Spinal cord (tissue), 10 donors: Measurements from ENCODE around the gene ISG20L2. TPM values are rescaled to one million over a fixed set of nuclear protein-coding genes. Genes with fewer than 3 reads are reported as not detected.

Experiments
- DNase-seq, 6 donors: peaks; one replicate each; pipeline versions ENCODE4 v3.0.0 to v3.0.0-alpha.2; 2013 to 2015; ENCODE audit warnings: low spot score in 6 of 6, low read depth in 4 of 6
- H3K27ac ChIP-seq: one replicate; pipeline ENCODE4 v1.5.1; 2013; ENCODE audit warnings: low read depth, low read length, control low read depth
- H3K27me3 ChIP-seq: one replicate; pipeline ENCODE4 v1.6.1; 2013; ENCODE audit warnings: low read length; ENCODE audit not compliant: control insufficient read depth, insufficient read depth
- H3K36me3 ChIP-seq: one replicate; pipeline ENCODE4 v1.6.1; 2013; ENCODE audit warnings: low read length; ENCODE audit not compliant: control insufficient read depth, insufficient read depth
- H3K4me1 ChIP-seq: one replicate; pipeline ENCODE4 v1.6.1; 2013; ENCODE audit warnings: low read length; ENCODE audit not compliant: control insufficient read depth, insufficient read depth
- H3K4me3 ChIP-seq: one replicate; pipeline ENCODE4 v1.5.1; 2013; ENCODE audit warnings: low read depth, low read length, control low read depth
- H3K9me3 ChIP-seq: one replicate; pipeline ENCODE4 v1.6.1; 2013; ENCODE audit warnings: low read length; ENCODE audit not compliant: control insufficient read depth, insufficient read depth
- WGBS: methylation state at CpG from one replicate; pipeline ENCODE4 v1.1.5; 2013; ENCODE audit warnings: missing lambda C conversion rate; ENCODE audit not compliant: insufficient coverage; 5-methylcytosine and 5-hydroxymethylcytosine counted together
- long read RNA-seq, 4 donors: transcript quantifications; one replicate each; lab custom pipeline, GENCODE V29; 2026
- polyA plus RNA-seq, 2 donors: library from polyadenylated mRNA; unstranded; fragments of 120-200 nt; gene quantifications; one replicate each; pipeline ENCODE4 v1.2.1, GENCODE V29; 2013; ENCODE audit not compliant: insufficient read length in 2 of 2
- total RNA-seq, 2 donors: library from RNA; depleted of rRNA in 1 of 2; stranded (reverse); fragments of 120-200 nt in 1 of 2; fragments of >200 nt in 1 of 2; gene quantifications; one replicate each; pipeline versions ENCODE4 v1.2.3 to v1.2.4, GENCODE V29; 2013 to 2014
- donor health status: healthy.

The ISG20L2 gene, protein sequence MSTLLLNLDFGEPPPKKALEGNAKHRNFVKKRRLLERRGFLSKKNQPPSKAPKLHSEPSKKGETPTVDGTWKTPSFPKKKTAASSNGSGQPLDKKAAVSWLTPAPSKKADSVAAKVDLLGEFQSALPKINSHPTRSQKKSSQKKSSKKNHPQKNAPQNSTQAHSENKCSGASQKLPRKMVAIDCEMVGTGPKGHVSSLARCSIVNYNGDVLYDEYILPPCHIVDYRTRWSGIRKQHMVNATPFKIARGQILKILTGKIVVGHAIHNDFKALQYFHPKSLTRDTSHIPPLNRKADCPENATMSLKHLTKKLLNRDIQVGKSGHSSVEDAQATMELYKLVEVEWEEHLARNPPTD
- total RNA-seq (10 to 100 TPM in 1 of 2 donors, 1 to 10 TPM in 1; 9.2 to 25.9 TPM), polyA plus RNA-seq (10 to 100 TPM; 38.1 to 39.2 TPM)
- long read RNA-seq, donor 1, transcript ISG20L2-201 (3 exons, 3,303 nt), result major isoform, 10 of 12 reads
- long read RNA-seq, donor 1, partial matches to known transcripts, result 0 of 12 reads
- long read RNA-seq, donor 1, other reads (novel, unspliced or antisense), result 0 of 12 reads
- long read RNA-seq, donor 2, partial matches to known transcripts, result 0 of 6 reads
- long read RNA-seq, donor 2, other reads (novel, unspliced or antisense), result 0 of 6 reads
- long read RNA-seq, donor 3, partial matches to known transcripts, result 7 of 13 reads
- long read RNA-seq, donor 3, other reads (novel, unspliced or antisense), result 0 of 13 reads
- long read RNA-seq, donor 4, transcript ISG20L2-201 (3 exons, 3,303 nt), result major isoform, 9 of 15 reads
- long read RNA-seq, donor 4, partial matches to known transcripts, result 0 of 15 reads
- long read RNA-seq, donor 4, other reads (novel, unspliced or antisense), result 0 of 15 reads

DNA sequence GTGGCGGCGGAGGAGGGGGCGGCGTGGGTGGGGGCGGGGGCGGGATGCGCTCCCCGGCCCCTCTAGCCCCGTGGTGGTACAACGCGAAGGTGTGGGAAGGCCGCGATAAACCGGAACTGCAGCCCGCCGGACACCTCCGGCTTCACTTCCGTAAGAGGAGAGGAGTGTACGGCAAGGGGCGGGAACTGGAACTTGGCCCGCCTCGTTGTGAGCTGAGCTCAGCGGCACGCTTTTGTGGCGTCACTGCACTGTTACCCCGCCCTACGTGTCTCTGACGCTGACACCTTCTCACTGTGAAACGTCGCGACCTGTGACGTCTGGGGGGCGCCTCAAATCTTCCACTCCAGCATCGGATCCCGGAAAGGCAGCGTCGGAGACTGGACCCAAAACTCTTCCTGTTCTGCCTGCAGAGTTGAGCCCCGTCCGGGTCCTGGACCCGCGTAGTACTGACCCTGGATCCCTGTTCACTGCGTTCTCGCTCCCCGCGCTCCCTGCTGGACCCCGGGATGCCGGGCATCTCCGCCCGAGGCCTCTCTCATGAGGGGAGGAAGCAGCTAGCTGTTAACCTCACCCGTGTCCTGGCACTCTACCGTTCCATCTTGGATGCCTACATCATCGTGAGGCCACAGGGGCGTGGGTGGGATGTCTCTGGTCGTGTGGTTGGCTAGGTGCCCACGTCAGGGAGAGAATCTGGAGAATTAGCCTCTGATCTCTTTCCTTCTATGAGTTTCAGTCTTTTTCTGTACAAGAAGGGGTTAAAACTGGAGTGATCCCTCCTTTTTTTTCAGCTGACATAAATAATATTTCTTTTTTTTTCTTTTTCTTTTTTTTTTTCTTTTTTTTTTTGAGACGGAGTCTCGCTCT, at the start of gene ISG20L2:
TSS of gene ISG20L2 (minus strand) at position 168 of the 864 bp plus-strand sequence. CDS start 1,114 bp downstream, outside the sequence.
- Histone ChIP-seq H3K27me3 (no peaks in the 10 kb centered on the region), H3K27ac (peak within 1 kb of the TSS; percentile 96), H3K36me3 (peaks cover 24% of the 10 kb centered on the region), H3K9me3 (no peaks in the 10 kb centered on the region), H3K4me1 (peaks cover 40% of the 10 kb centered on the region), H3K4me3 (peak within 1 kb of the TSS; percentile 92)
- DNase-seq, result peak in 5 of 6 donors; percentile 87 to 99 (median 94)
- WGBS, result 0% methylated on average over 43 of the region's 57 CpGs

DNA sequence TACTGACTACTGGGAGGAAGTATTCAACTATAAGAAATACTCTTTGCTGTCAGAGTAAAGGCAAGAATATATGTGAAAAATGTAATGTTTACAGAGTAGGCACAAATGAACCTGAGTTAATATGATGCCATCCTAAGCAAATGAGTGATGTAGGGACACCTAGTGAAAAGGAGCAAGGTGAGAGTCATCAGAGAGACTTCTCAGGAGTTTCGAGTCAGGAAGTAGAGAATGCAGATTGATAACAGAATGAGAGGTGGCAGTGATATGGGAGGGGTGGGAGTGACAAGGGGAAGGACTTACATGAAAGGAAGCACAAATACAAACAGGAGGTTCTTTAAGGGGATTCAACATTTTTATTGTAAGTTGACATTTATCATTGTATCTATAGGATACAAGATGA, 49.0 kb upstream of the ISG20L2 start:
- no peaks in the 10 kb centered on the region for H3K4me1 ChIP-seq
- H3K27me3 ChIP-seq, result no peaks in the 10 kb centered on the region
- no peak overlapping the region for H3K4me3 ChIP-seq
- no peak overlapping the region for H3K27ac ChIP-seq
- no peak for DNase-seq
- H3K9me3 ChIP-seq, result no peaks in the 10 kb centered on the region
- no peaks in the 10 kb centered on the region for H3K36me3 ChIP-seq
- WGBS, result 83% methylated on average over 1 of the region's 1 CpG

DNA sequence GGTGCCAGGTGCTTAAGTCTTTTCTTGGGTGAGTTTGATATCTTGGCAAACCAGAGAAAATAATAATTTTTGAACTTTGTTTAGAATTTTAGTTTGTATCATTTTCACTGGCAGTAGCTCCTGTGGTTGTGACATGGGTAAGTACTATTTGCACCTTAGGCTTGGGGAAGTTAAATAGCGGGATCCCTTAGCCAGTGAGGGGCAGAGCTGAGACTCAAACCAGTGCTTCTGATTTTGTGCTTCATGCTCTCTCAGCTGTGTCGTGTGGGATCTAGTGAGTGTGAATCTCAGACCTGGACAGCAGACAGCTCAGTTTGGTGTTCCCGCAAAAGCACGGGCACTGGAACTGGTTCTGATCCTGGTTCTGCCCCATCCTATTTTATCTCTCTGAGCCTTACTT, 48.4 kb upstream of the ISG20L2 start:
- H3K27ac ChIP-seq, result no peak overlapping the region
- H3K9me3 ChIP-seq, result no peaks in the 10 kb centered on the region
- H3K4me1 ChIP-seq, result no peaks in the 10 kb centered on the region
- 54% methylated on average over 2 of the region's 4 CpGs for WGBS
- no peaks in the 10 kb centered on the region for H3K36me3 ChIP-seq
- no peaks in the 10 kb centered on the region for H3K27me3 ChIP-seq
- H3K4me3 ChIP-seq, result no peak overlapping the region
- DNase-seq, result no peak

DNA sequence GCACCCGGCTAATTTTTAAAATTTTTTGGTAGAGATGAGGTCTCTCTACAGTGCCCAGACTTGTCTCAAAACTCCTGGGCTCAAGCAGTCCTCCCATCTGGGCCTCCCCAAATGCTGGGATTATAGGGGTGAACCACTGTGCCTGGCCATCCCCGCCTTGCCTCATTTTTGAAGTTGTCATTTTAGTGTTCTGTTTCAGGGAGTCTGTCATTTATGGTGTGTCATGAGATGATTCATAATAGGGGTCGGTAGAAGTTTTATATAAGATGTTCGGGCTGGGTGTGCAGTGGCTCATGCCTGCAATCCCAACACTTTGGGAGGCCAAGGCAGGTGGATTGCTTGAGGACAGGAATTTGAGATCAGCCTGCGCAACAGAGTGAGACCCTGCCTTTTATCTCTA, 47.2 kb upstream of the ISG20L2 start:
- WGBS, result 100% methylated on average over 2 of the region's 5 CpGs
- Histone ChIP-seq H3K27ac (no peak overlapping the region), H3K4me1 (peaks cover 5% of the 10 kb centered on the region), H3K36me3 (peaks cover 8% of the 10 kb centered on the region), H3K27me3 (no peaks in the 10 kb centered on the region), H3K9me3 (no peaks in the 10 kb centered on the region), H3K4me3 (no peak overlapping the region)
- DNase-seq, result no peak

DNA sequence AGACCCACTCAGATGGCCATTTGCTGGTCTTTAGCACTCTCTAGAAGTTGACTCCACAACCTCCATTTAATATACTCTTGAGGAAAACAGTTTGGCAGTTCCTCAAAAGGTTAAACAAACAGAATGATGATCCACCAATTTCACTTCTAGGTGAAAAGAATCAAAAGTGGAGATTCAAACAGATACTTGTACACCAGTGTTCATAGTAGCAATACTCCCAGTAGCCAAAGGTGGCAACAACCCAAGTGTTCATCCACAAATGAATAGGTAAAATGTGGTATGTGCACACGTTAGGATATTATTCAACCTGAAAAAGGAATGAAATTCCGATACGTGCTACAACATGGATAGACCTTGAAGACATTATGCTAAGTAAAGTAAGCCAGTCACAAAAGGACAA, 45.0 kb upstream of the ISG20L2 start:
- H3K4me3 ChIP-seq, result no peak overlapping the region
- no peak for DNase-seq

DNA sequence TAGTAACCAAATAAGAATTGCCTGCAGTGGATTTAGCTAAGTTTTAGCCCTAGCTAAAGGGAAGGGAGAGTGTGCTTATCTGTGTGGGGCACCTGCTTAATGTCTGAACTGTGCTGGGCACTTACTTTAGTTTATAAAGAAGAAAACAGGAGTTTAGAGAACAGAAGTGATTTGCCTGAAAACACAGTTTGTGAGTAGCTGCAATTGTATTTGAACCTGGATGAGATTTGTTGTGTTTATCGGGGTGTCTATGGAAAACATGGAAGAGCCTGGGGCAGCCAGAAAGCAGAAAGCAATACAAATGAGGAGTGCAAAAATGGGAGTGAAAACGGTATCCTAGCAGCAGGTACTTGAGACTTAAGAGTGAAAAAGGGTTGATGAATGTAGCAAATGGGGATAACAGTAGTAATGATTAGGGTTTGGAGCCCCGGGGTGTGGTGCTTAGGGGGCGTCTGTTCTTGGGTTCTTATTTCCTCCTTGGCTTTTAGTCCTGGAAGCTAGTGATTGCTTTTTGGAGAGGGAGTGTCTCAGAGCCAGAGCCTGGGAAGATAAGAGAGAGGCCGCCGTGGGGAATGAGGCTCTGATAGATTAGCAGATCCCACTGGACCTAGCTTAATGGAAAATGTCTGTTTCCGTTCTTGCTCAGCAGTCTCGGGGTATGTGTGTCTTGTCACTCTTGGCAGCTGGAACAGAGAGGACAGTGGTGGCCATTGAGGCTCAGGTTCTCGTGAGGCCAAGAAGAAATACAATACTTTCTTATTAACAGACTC, 44.3 kb upstream of the ISG20L2 start:
- 55% methylated on average over 7 of the region's 9 CpGs for WGBS
- H3K27me3 ChIP-seq, result no peaks in the 10 kb centered on the region
- H3K36me3 ChIP-seq, result peaks cover 8% of the 10 kb centered on the region
- no peaks in the 10 kb centered on the region for H3K9me3 ChIP-seq
- DNase-seq, result peak in 1 of 6 donors; percentile 17
- H3K27ac ChIP-seq, result no peak overlapping the region
- peaks cover 18% of the 10 kb centered on the region for H3K4me1 ChIP-seq
- no peak overlapping the region for H3K4me3 ChIP-seq

More for the DNA sequence above, 45.0 kb upstream of the ISG20L2 start:
- Histone ChIP-seq H3K36me3 (peaks cover 8% of the 10 kb centered on the region), H3K9me3 (no peaks in the 10 kb centered on the region), H3K27me3 (no peaks in the 10 kb centered on the region), H3K4me1 (peaks cover 12% of the 10 kb centered on the region), H3K27ac (no peak overlapping the region)
- WGBS, result no CpG with 5 or more reads among the region's 3 CpGs

DNA sequence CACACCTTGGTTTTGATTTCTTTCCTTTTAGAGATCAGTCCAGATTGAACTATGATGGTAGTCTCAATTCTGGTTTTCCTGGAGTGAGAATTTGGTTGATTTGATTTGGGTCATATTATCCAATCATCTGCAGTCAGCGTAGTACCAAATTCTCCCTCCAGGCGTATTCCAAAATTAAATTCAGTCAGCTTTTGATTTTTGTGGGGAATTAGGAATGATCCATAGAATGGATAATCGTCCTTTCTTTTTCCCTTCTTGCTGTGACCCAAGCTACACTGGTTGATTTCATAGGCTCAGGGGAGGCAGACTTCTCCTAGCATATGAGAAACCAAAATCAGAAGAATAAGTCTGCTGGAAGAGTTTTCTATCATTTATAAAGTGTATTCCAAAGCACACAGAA, 43.7 kb upstream of the ISG20L2 start:
- peaks cover 20% of the 10 kb centered on the region for H3K4me1 ChIP-seq
- no CpG with 5 or more reads among the region's 3 CpGs for WGBS
- H3K9me3 ChIP-seq, result no peaks in the 10 kb centered on the region
- H3K36me3 ChIP-seq, result peaks cover 8% of the 10 kb centered on the region
- no peak overlapping the region for H3K4me3 ChIP-seq
- DNase-seq, result no peak
- H3K27ac ChIP-seq, result no peak overlapping the region
- no peaks in the 10 kb centered on the region for H3K27me3 ChIP-seq

DNA sequence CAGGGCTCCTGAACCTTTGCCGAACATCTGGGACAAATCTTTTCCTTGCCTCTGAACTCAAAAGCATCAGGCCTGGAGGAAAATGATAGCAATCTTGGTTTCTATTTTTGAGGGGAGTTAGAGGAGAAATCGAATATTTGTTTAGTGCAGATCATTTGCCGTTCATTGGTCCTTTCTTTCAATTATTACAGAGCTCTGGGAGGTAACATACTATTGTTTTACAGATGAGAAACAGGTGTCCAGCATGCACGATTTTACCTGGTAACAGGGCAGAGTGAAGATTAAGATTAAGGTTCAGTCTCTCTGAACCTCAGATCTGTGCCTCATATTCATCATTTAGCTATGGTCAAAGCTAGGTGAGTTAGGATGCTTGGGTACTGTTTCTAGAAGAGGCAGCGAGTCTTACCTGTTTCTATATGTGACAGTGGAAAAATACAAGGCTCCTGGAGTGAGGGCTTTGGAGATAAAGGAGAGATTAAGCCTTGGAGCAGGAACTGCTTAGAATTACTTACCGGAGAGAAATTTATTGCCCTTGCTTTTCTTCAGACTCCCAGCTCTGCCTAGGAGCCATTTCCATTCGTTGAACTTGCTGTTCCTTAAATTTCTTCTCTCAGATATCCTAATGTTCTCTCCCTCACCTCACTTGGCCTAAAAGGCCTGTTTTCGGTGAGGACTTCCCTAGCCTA, 40.2 kb upstream of the ISG20L2 start:
- WGBS, result 80% methylated on average over 1 of the region's 8 CpGs
- peak overlapping the region; percentile 99 for H3K4me3 ChIP-seq
- H3K27ac ChIP-seq, result no peak overlapping the region
- H3K4me1 ChIP-seq, result peaks cover 20% of the 10 kb centered on the region
- H3K9me3 ChIP-seq, result no peaks in the 10 kb centered on the region
- no peak for DNase-seq
- H3K36me3 ChIP-seq, result peaks cover 8% of the 10 kb centered on the region
- no peaks in the 10 kb centered on the region for H3K27me3 ChIP-seq
